Neural cell (in vitro differentiated cells): ENCODE results near the gene HEXD. TPM values are rescaled to one million over a fixed set of nuclear protein-coding genes. Genes with fewer than 3 reads are reported as not detected.
"Not testable (repeated sequence)": the region's sequence is repeated elsewhere in the genome, so short reads cannot be mapped to it uniquely, and the experiment has no call there.

Source experiments
- H2AFZ ChIP-seq: fragments of 200-600, 300-800 bp; sonication (generic), shearing (Covaris generic); 2 replicates; pipeline ENCODE4 v1.6.0; 2014; ENCODE audit warnings: low read depth, mild to moderate bottlenecking, antibody characterized with exemption, low read length, moderate library complexity
- H3F3A ChIP-seq: fragments of 200-600 bp; shearing (Covaris generic); 2 replicates; pipeline ENCODE4 v1.6.1; 2016; ENCODE audit warnings: mild to moderate bottlenecking, moderate library complexity, mixed read lengths, antibody characterized with exemption, low read length; ENCODE audit not compliant: insufficient read depth, poor library complexity, severe bottlenecking
- H3K27ac ChIP-seq: fragments of 200-600, 300-800 bp; sonication (generic), shearing (Covaris generic); 2 replicates; pipeline ENCODE4 v1.5.1; 2014; ENCODE audit warnings: mild to moderate bottlenecking, low read length, moderate library complexity
- H3K27me3 ChIP-seq: fragments of 300-800, 200-600 bp; sonication (generic), shearing (Covaris generic); 2 replicates; pipeline ENCODE4 v1.6.0; 2014; ENCODE audit warnings: mild to moderate bottlenecking, low read depth, low read length, moderate library complexity; ENCODE audit not compliant: insufficient read depth
- H3K36me3 ChIP-seq: fragments of 300-800, 200-600 bp; sonication (generic), shearing (Covaris generic); 2 replicates; pipeline ENCODE4 v1.5.1; 2014; ENCODE audit warnings: mild to moderate bottlenecking, antibody characterized with exemption, low read length, moderate library complexity; ENCODE audit not compliant: insufficient read depth
- H3K4me2 ChIP-seq: fragments of 300-800, 200-600 bp; sonication (generic), shearing (Covaris generic); 2 replicates; pipeline ENCODE4 v1.6.0; 2014; ENCODE audit warnings: mild to moderate bottlenecking, low read length
- H3K4me3 ChIP-seq: fragments of 300-800, 200-600 bp; sonication (generic), shearing (Covaris generic); 2 replicates; pipeline ENCODE4 v1.5.1; 2014; ENCODE audit warnings: mild to moderate bottlenecking, low read length, moderate library complexity
- H3K79me2 ChIP-seq: fragments of 200-600 bp; shearing (Covaris generic); replicated peaks from 2 replicates; pipeline ENCODE4 v1.6.0; 2014; ENCODE audit warnings: mild to moderate bottlenecking, low read length, moderate library complexity; ENCODE audit not compliant: insufficient read depth
- H3K9ac ChIP-seq: fragments of 300-800, 200-600 bp; sonication (generic), shearing (Covaris generic); 2 replicates; pipeline ENCODE4 v1.6.1; 2016; ENCODE audit warnings: mild to moderate bottlenecking, low read length, mixed read lengths
- H3K9me2 ChIP-seq: fragments of 200-600 bp; shearing (Covaris generic); 2 replicates; pipeline ENCODE4 v1.6.1; 2016; ENCODE audit warnings: mild to moderate bottlenecking, low read length, mixed read lengths; ENCODE audit not compliant: insufficient read depth
- H3K9me3 ChIP-seq: fragments of 200-600, 300-800 bp; sonication (generic), shearing (Covaris generic); 2 replicates; pipeline ENCODE4 v1.6.1; 2016; ENCODE audit warnings: mild to moderate bottlenecking, mixed run types, low read length, moderate library complexity, mixed read lengths
- H4K20me1 ChIP-seq: fragments of 200-600 bp; shearing (Covaris generic); 2 replicates; pipeline ENCODE4 v1.6.1; 2016; ENCODE audit warnings: mild to moderate bottlenecking, mixed run types; ENCODE audit not compliant: insufficient read depth
- CTCF ChIP-seq: fragments of 450-650 bp; IDR thresholded peaks from 2 replicates; pipeline ENCODE4 v1.5.1; 2014; ENCODE audit warnings: antibody characterized with exemption, mild to moderate bottlenecking, moderate library complexity; ENCODE audit not compliant: poor library complexity, severe bottlenecking
- EP300 ChIP-seq: fragments of 450-650 bp; conservative IDR thresholded peaks from 2 replicates; pipeline ENCODE4 v1.6.1; 2014; ENCODE audit warnings: antibody characterized with exemption, mild to moderate bottlenecking, moderate library complexity; ENCODE audit not compliant: poor library complexity, severe bottlenecking
- EZH2 ChIP-seq: fragments of 200-600, 300-800 bp; shearing (Covaris generic), sonication (generic); IDR thresholded peaks from 2 replicates; pipeline ENCODE4 v1.6.1; 2014; ENCODE audit warnings: antibody characterized with exemption, low read length, borderline replicate concordance, mild to moderate bottlenecking; ENCODE audit not compliant: insufficient read depth, poor library complexity, severe bottlenecking
- MXI1 ChIP-seq: fragments of 450-650 bp; conservative IDR thresholded peaks from 2 replicates; pipeline ENCODE4 v1.6.1; 2014; ENCODE audit warnings: antibody characterized with exemption, mild to moderate bottlenecking; ENCODE audit not compliant: poor library complexity, severe bottlenecking
- POLR2AphosphoS5 ChIP-seq: IDR thresholded peaks from 2 replicates; pipeline ENCODE4 v1.6.1; 2012
- RAD21 ChIP-seq: fragments of 450-650 bp; conservative IDR thresholded peaks from 2 replicates; pipeline ENCODE4 v1.6.1; 2014; ENCODE audit warnings: antibody characterized with exemption, mild to moderate bottlenecking, moderate library complexity
- REST ChIP-seq: IDR thresholded peaks from 2 replicates; pipeline ENCODE4 v1.6.1; 2012; ENCODE audit warnings: borderline replicate concordance
- SMC3 ChIP-seq: fragments of 450-650 bp; conservative IDR thresholded peaks from 2 replicates; pipeline ENCODE4 v1.6.1; 2014; ENCODE audit warnings: antibody characterized with exemption, mild to moderate bottlenecking, moderate library complexity; ENCODE audit not compliant: poor library complexity
- TAF1 ChIP-seq: IDR thresholded peaks from 2 replicates; pipeline ENCODE4 v1.6.1; 2012; ENCODE audit warnings: low read depth
- polyA plus RNA-seq: library from polyadenylated mRNA; depleted of rRNA; stranded (reverse); fragments of >200 nt; gene quantifications from 2 replicates; pipeline ENCODE4 v1.2.3, GENCODE V29; 2014

Gene HEXD
- polyA plus RNA-seq, 1 donor from 2014 or later, result 72.8 TPM

GRCh38 chr17:82459936-82460335 lies 41.8 kb downstream of the HEXD start:
- H2AFZ ChIP-seq, H3K4me2 ChIP-seq, H4K20me1 ChIP-seq, H3K9me3 ChIP-seq, H3K27ac ChIP-seq, H3K9me2 ChIP-seq, H3K27me3 ChIP-seq, H3F3A ChIP-seq, H3K36me3 ChIP-seq: not testable (repeated sequence)
- Histone ChIP-seq H3K4me3 (peak overlapping the region; percentile 86), H3K9ac (peak overlapping the region; percentile 96), H3K79me2 (peaks cover 18% of the 10 kb centered on the region)

GRCh38 chr17:82461827-82462524 lies 43.8 kb downstream of the HEXD start:
- Histone ChIP-seq H3K4me2 (no peak overlapping the region), H3K36me3 (no peaks in the 10 kb centered on the region), H3K4me3 (no peak overlapping the region), H3F3A (no peaks in the 10 kb centered on the region), H3K27me3 (no peaks in the 10 kb centered on the region), H2AFZ (no peak overlapping the region), H4K20me1 (peaks cover 5% of the 10 kb centered on the region), H3K79me2 (peaks cover 18% of the 10 kb centered on the region), H3K9ac (no peak overlapping the region), H3K27ac (no peak overlapping the region), H3K9me3 (no peaks in the 10 kb centered on the region), H3K9me2 (no peaks in the 10 kb centered on the region)
- TF ChIP-seq REST, result no peak
- no peak for TF ChIP-seq RAD21
- TF ChIP-seq POLR2AphosphoS5, result no peak
- TF ChIP-seq TAF1, result no peak
- no peak for TF ChIP-seq EP300
- no peak for TF ChIP-seq CTCF
- TF ChIP-seq SMC3, result no peak
- TF ChIP-seq MXI1, result no peak
- no peak for TF ChIP-seq EZH2

GRCh38 chr17:82463391-82463790 lies 45.2 kb downstream of the HEXD start:
- no peaks in the 10 kb centered on the region for H3K9me2 ChIP-seq
- no peaks in the 10 kb centered on the region for H3K27me3 ChIP-seq
- H3F3A ChIP-seq, result no peaks in the 10 kb centered on the region
- no peak overlapping the region for H3K9ac ChIP-seq
- no peak overlapping the region for H3K4me2 ChIP-seq
- peaks cover 5% of the 10 kb centered on the region for H4K20me1 ChIP-seq
- H2AFZ ChIP-seq, result no peak overlapping the region
- H3K4me3 ChIP-seq, result no peak overlapping the region
- H3K27ac ChIP-seq, result no peak overlapping the region
- H3K36me3 ChIP-seq, result no peaks in the 10 kb centered on the region
- no peaks in the 10 kb centered on the region for H3K9me3 ChIP-seq
- TF ChIP-seq RAD21 (no peak), SMC3 (no peak), EZH2 (no peak), EP300 (no peak), CTCF (no peak), TAF1 (no peak), MXI1 (no peak), REST (no peak), POLR2AphosphoS5 (no peak)
- H3K79me2 ChIP-seq, result peaks cover 18% of the 10 kb centered on the region
